ENCODE data around the gene TBCD. TPM values are rescaled to one million over a fixed set of nuclear protein-coding genes. Genes with fewer than 3 reads are reported as not detected.

The TBCD gene
- total and polyA plus RNA-seq, 9 of the 15 experiments (the other 6 are each of a cell fraction or from before 2014, with no cell fraction given): 8.9 to 98.5 (median 28.0) TPM

GRCh38 chr17:82750241-82750908 is 1.5 kb upstream of the TBCD start:
- Histone ChIP-seq H3K9me3 (replicated peaks; ENCODE audit: control insufficient read depth, insufficient read depth, low read depth, low read length) (peaks cover 12% of the 10 kb centered on the region), H4K20me1 (replicated peaks; ENCODE audit: control insufficient read depth, insufficient read depth, low read length) (no peaks in the 10 kb centered on the region), H3K79me2 (ENCODE audit: control insufficient read depth, insufficient read depth, low read length) (peaks cover 31% of the 10 kb centered on the region), H3K4me1 (replicated peaks in 1 of 2; ENCODE audit: control insufficient read depth in 2 of 2, insufficient read depth in 2 of 2, low read length in 2 of 2) (peaks cover 18 to 38% of the 10 kb centered on the region in 2 experiments; a peak in 4 of 5 replicates), H3K9ac (ENCODE audit: insufficient read depth in 1 of 2, low read depth in 2 of 2, low read length in 2 of 2) (no peak overlapping the region; a peak in 1 of 4 replicates), H3K9me1 (ENCODE audit: control insufficient read depth, insufficient read depth, low read length) (peaks cover 2% of the 10 kb centered on the region), H3K27me3 (ENCODE audit: control insufficient read depth in 2 of 2, insufficient read depth in 2 of 2, low read length in 2 of 2) (no peaks in the 10 kb centered on the region), H3K27ac (ENCODE audit: extremely low read depth, low read depth, low read length) (no peak overlapping the region), H2AFZ (ENCODE audit: low read depth, low read length) (no peak overlapping the region), H3K4me2 (ENCODE audit: insufficient read depth, low read length) (no peak overlapping the region), H3K36me3 (ENCODE audit: control insufficient read depth, insufficient read depth, low read length) (peaks cover 15% of the 10 kb centered on the region), H3K4me3 (no peak overlapping the region)
- ATAC-seq: no peak
- no TSS peak for BruUV-seq (replicated peaks)
- CTCF ChIA-PET (ENCODE audit: low intra/inter-chr PET ratio): no interaction called here
- TF ChIP-seq CTCFL (IDR thresholded peaks at IDR 0.05; ENCODE audit: borderline replicate concordance, insufficient read depth, low read depth, low read length, poor library complexity, severe bottlenecking) (no peak), STAG1 (CRISPR knock-in tag; IDR thresholded peaks at IDR 0.05; ENCODE audit: borderline replicate concordance) (no peak), ZNF212 (CRISPR knock-in tag; IDR thresholded peaks at IDR 0.05) (no peak), HCFC1 (IDR thresholded peaks at IDR 0.05; ENCODE audit: low read depth, low read length) (no peak), LARP7 (IDR thresholded peaks at IDR 0.05) (no peak), SMARCB1 (IDR thresholded peaks at IDR 0.05; ENCODE audit: insufficient read length, low read depth) (no peak), MEIS2 (IDR thresholded peaks at IDR 0.05; ENCODE audit: partially characterized antibody) (no peak), SAFB (IDR thresholded peaks at IDR 0.05; ENCODE audit: borderline replicate concordance, low read depth, low read length) (no peak), LCOR (CRISPR knock-in tag; IDR thresholded peaks at IDR 0.05) (no peak), ZNF785 (CRISPR knock-in tag; IDR thresholded peaks at IDR 0.05) (no peak), XRCC5 (IDR thresholded peaks at IDR 0.05; ENCODE audit: low read depth, low read length) (no peak), ZNF143 (CRISPR knock-in tag; IDR thresholded peaks at IDR 0.05) (no peak), DMBX1 (CRISPR knock-in tag; IDR thresholded peaks at IDR 0.05; ENCODE audit: borderline replicate concordance) (no peak), KAT7 (CRISPR knock-in tag; IDR thresholded peaks at IDR 0.05; ENCODE audit: borderline replicate concordance) (no peak)
- intact Hi-C loops (cut with micrococcal nuclease): loop anchor here (5.0 kb wide), 1 partner anchor 33 kb away; the partner anchor contains the start of gene FN3KRP
- WGBS (ENCODE audit: insufficient coverage, low coverage, missing lambda C conversion rate): 94% methylated on average over 23 of the region's 40 CpGs
- no peak for DNase-seq (ENCODE audit: extremely low read depth in 1 of 4, low spot score in 3 of 4)
- in situ Hi-C loops (cut with MboI): no loop called here
- POLR2A ChIA-PET: interaction anchor here (0.6 kb wide), 2 partner anchors 32 to 1660 kb away, joined by 4 to 5 read pairs; no protein-coding TSS in a partner anchor
- no peak for FAIRE-seq
